Fibroblast of mammary gland (primary cell): ENCODE data around the gene QSOX1.

Experiments used
- DNase-seq: peaks from one replicate; pipeline ENCODE4 v3.0.0-alpha.2; 2010; ENCODE audit warnings: low read depth
- H3K4me3 ChIP-seq: 2 replicates; pipeline ENCODE4 v1.5.1; 2011; ENCODE audit warnings: low read depth, mild to moderate bottlenecking, low read length, moderate library complexity; ENCODE audit not compliant: control insufficient read depth
- TF ChIP-seq, protein P1 (sequence below): conservative IDR thresholded peaks from 2 replicates; pipeline ENCODE4 v1.5.1; 2011; ENCODE audit warnings: low read depth, low read length, inconsistent platforms; ENCODE audit not compliant: control insufficient read depth, insufficient read depth

QSOX1 gene

DNA sequence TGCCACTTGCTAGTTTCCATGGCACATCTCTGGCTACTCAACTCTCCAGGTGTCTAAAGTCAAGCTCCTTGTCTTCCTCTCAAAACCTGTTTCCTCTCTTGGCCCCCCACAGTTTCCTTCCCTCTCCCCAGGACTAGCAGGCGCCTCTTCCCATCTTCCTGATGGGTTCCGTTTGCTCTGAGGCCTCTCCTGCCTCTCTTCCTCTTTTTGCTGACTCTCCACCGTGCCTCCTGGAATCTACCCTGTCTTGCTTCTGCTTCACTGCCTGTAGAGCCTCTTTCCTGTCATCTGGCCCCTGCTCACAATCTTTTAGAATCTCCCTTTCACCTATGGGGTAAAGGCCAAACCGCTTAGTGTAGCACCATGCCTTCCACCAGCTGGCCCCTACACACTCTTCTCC lies 53.6 kb downstream of the QSOX1 start:
- H3K4me3 ChIP-seq, result no peak overlapping the region
- TF ChIP-seq, protein P1, sequence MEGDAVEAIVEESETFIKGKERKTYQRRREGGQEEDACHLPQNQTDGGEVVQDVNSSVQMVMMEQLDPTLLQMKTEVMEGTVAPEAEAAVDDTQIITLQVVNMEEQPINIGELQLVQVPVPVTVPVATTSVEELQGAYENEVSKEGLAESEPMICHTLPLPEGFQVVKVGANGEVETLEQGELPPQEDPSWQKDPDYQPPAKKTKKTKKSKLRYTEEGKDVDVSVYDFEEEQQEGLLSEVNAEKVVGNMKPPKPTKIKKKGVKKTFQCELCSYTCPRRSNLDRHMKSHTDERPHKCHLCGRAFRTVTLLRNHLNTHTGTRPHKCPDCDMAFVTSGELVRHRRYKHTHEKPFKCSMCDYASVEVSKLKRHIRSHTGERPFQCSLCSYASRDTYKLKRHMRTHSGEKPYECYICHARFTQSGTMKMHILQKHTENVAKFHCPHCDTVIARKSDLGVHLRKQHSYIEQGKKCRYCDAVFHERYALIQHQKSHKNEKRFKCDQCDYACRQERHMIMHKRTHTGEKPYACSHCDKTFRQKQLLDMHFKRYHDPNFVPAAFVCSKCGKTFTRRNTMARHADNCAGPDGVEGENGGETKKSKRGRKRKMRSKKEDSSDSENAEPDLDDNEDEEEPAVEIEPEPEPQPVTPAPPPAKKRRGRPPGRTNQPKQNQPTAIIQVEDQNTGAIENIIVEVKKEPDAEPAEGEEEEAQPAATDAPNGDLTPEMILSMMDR, result no peak
- no peak for DNase-seq

- TF ChIP-seq, protein P1, result no peak
- no peak for DNase-seq
These were observed 55.4 kb downstream of the QSOX1 start for GRCh38 chr1:180210008-180210620.

GRCh38 chr1:180211156-180211859 lies 56.6 kb downstream of the QSOX1 start:
- H3K4me3 ChIP-seq, result no peak overlapping the region
- TF ChIP-seq, protein P1, result no peak
- DNase-seq, result no peak

More at GRCh38 chr1:180210008-180210620, 55.4 kb downstream of the QSOX1 start:
- no peak overlapping the region for H3K4me3 ChIP-seq

- no peak for DNase-seq
- TF ChIP-seq, protein P1, result no peak
- H3K4me3 ChIP-seq, result no peak overlapping the region
These were observed 57.2 kb downstream of the QSOX1 start for GRCh38 chr1:180211860-180212229.

GRCh38 chr1:180213401-180214170 lies 58.9 kb downstream of the QSOX1 start:
- TF ChIP-seq, protein P1, result no peak
- DNase-seq, result peak; percentile 24
- no peak overlapping the region for H3K4me3 ChIP-seq

- TF ChIP-seq, protein P1, result no peak
- no peak overlapping the region for H3K4me3 ChIP-seq
- DNase-seq, result no peak
These were observed 61.4 kb downstream of the QSOX1 start for GRCh38 chr1:180215856-180216625.
